T-helper 2 cell treated with Interferon-gamma antibody and Interleukin-4, amounts not matched to agents 100 ng/mL and 5 ng/mL, for 36 hours (primary cell): ENCODE results near the gene COL23A1. TPM values are rescaled to one million over a fixed set of nuclear protein-coding genes. Genes with fewer than 3 reads are reported as not detected.

Experiments used
- intact Hi-C: fragments of 100-400 bp; cut with micrococcal nuclease; formaldehyde crosslinking; loops from one replicate; pipeline ENCODE4 v1.15.1; 2023
- total RNA-seq: library from RNA; stranded (reverse); gene quantifications from 2 replicates; pipeline ENCODE4 v1.2.3, GENCODE V29; 2022

The COL23A1 gene
- total RNA-seq, 1 donor from 2014 or later, result 0.09 TPM

DNA sequence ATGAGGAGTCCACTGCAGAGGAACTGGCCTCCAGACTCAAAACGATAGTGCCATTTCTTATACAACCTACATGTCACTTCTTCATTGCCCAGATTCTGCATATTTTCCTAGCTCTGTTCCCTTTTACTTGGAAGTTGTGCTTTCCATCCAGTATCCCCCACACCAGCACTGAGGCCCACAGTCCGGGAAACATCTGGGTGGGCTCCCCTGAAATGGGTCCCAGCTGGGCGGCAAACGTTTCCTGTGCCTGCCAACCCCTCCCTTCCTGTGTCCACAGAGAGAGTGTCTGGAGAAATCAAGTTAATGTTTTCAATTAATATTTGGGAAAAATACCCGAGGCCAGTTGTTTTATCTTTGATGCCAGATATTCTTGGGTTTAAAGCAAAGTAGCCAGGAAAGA is 111.8 kb downstream of the COL23A1 start:
- intact Hi-C loops, result no loop called here

DNA sequence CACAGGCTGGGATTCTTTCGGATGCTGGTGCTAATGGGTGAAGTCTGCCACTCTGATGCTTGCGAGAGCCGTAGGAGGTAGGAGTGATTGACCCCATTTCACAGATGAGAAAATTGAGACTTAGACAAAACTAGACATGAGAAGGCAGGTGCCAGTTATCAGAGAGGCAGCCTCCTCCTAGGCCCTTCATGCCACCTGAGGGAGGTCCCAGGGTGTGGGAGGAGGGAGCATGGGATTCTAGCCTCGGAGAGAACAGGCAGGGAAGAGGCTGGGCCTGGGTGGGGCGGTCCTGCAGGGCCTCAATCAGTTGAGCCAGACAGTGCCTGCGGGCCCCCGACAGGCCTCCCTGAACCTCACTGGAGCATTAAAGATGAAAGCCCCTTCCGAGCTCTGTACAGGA is 112.4 kb downstream of the COL23A1 start:
- intact Hi-C loops, result no loop called here

DNA sequence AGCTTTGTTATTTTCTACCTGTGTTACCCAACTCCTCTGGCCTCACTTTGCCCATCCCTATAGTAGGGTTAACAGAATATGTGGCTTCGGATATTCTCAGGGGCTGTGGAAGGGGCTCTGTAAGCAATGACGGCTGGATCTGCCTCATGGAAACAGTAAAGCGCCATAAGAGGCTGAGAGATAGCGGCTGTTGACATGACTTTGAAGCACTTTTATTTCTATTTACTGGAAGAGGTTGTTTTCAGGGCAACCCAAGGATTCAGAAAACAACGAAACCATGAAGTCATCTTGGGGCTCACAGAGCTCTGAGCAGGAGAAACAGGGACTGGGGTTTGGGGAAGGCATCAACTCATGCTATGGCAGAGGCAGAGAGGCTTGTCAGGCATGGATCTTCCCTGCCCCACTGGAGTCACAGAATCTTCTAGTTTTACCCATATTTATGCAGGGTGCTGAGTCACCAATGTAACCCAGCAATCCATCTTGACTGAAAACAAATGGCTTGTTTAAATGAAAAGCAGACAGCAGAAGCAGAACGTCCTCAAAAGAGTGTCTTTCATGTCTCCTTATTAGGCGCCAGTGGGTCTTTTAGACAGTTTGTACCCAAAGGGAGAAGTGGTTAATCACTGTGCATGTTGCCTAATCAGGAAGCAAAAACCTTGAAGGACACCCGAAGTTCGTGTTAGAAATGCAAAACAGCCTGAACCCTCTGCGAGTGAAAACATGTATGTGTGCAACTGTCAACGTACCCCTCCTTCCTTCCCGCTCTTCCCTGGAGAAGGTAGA is 113.0 kb downstream of the COL23A1 start:
- intact Hi-C loops, result no loop called here

DNA sequence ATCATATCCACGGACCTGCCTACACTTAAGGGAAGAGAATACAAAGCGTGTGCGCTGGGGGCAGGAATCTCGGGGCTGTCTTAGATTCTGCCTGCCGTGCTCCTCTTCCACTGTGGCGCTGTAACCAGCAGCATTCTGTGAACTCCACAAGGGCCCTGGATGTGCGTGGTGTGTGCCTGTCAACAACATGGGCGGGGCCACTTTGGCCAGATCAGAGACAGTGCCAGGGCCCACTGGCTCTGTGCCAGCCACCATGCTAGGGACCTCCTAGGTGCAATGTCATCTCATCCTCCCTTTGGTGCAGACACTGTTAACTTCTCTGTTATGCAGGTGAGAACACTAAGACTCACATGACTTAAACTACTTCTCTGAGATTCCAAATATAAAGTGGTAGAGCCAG is 113.7 kb downstream of the COL23A1 start:
- intact Hi-C loops, result no loop called here

DNA sequence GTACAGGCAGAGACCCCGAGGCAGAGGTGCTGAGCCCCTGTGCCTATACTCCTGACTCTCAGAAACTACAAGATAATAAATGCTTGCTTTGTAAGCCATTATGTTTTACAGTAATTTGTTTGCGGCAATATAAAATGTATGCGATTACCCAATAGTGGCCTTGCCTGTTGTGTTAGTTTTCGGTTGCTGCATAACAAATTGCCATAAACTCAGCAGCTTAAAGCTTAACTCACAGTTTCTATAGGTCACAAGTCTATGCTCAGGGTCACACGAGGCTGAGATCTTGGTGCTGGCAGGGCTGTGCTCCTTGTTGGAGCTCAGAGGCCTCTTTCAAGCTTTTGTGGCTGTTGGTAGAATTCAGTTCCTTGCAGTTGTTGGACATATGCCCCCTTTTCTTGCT is 114.8 kb downstream of the COL23A1 start:
- intact Hi-C loops, result no loop called here

DNA sequence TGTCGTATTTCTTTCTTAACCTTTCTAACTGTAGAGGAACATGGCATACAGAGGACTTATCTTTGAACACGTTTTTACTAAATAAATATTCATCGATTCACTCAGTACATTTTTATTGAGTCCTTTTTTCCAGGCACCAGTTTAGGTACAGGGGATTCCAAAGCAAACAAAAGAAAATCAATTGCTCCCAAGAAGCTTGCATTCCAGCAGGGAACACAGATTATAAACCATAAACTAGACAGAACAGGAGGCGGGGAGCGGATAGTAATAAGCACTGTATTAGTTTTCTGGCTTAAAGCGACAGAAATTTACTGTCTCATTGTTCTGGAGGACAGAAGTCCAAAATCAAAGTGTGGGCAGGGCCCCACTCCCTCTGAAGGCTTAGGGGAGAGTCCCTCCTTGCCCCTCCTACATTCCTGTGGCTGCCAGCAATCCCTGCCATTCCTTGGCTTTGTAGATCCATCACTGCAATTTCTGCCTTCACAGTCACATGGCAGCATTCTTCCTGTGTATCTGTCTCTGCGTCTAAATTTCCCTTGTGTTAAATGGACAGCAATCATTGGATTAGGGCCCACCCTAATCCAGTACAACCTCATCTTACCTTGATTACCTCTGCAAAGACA is 115.5 kb downstream of the COL23A1 start:
- intact Hi-C loops, result no loop called here

DNA sequence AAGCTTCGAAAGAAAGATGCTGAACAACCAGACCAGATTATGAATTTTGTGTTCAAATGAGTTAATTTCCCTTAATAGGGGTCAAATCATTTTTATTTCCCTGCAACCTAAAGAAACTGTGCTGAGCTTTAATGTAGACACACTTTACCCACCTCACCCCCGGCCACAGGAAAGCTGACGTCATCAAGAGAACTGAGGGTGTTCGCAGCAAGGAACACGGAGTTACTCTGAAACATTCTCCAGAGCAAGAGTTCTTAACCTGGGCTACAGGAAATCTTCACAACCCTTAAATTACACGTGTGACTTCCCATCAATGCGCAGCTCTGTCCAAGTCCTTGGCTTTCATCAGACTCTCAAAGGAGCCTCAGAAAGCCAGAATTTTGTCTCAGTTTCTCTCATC is 116.3 kb downstream of the COL23A1 start:
- intact Hi-C loops, result no loop called here

DNA sequence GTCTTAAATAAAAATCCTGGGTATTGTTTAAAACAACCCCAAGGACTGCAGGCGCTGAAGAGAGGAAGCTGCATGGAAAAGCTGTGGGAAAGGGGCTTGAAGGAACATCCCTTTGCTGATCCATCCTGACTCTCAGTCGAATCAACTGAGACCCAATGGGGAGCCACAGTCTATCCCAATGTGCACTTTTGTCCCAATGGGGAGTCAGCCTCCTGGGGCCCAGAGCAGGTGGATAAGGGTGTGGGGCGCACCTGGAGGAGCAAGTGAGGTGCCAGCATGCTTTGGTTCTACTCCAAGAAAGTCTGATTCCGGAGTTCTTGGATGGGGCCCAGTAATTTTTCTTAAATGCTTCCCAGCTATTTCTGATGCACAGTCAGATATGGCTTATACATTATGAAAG is 118.1 kb downstream of the COL23A1 start:
- intact Hi-C loops, result no loop called here

DNA sequence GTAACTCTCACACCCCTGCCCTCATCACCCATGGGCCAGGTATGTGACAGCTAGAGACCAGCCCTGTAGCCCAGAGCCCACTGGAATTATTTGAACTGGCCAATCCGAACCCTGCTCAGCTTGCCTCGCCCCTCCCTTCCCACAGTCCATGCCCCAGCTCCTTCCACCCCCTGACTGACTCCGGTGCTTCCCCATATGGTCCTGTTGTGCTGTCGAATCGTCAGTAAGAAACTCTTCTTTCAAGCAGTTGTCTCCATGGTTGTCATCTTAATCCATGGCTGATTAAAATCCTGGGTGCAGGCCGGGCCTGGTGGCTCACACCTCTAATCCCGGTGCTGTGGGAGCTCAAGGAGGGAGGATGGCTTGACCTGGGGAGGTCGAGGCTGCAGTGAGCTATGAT is 118.5 kb downstream of the COL23A1 start:
- intact Hi-C loops, result no loop called here

DNA sequence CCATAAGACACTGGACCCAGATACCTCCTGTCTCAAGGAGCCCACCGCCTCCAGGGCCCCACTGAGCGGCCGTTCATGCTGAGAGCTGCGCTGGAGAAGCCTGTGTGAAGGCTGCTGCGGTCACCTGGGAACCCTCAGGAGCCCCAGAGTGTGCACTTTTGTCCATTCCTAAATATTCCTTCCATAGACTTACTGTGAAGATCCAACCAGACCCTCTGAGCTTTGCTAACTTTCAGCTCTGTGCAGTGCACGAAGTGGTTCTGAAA is 119.5 kb downstream of the COL23A1 start:
- intact Hi-C loops, result no loop called here

DNA sequence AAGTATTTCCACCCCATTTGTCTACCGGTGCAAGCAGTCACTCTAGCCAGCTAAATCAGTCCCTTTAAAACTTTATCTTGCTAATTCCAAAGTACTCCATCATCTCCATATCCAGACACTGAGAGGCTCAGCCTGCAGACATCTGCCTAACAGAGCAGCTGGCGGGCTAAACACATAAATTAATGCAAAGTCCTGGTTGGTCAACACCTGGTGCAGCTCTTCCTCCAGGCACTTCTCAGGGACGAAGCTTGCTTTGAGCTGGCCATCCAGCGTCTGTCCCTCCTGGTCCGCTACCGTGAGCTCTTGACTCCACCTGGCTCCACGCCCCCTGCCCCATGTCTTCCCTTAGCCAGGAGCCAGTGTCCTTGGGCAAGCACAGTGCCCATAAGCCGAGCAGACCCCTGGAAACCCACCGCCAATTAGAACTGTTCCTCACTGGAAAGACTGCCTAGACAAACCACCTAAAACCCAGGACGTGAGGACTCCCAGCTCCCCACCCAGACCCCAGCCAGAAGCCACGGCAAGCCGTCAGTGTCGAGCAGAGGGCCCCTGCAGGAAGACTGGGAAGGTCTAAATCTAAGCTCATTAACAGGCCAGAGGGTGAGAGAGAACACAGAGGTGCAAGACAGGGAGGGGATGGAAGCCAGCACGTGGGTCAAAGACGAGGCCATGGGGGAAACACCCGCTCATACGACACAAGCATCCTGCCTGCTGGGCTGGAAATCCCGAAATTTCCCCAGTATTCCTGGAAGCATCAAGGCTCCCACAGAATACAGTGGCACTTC is 120.0 kb downstream of the COL23A1 start:
- intact Hi-C loops, result no loop called here

DNA sequence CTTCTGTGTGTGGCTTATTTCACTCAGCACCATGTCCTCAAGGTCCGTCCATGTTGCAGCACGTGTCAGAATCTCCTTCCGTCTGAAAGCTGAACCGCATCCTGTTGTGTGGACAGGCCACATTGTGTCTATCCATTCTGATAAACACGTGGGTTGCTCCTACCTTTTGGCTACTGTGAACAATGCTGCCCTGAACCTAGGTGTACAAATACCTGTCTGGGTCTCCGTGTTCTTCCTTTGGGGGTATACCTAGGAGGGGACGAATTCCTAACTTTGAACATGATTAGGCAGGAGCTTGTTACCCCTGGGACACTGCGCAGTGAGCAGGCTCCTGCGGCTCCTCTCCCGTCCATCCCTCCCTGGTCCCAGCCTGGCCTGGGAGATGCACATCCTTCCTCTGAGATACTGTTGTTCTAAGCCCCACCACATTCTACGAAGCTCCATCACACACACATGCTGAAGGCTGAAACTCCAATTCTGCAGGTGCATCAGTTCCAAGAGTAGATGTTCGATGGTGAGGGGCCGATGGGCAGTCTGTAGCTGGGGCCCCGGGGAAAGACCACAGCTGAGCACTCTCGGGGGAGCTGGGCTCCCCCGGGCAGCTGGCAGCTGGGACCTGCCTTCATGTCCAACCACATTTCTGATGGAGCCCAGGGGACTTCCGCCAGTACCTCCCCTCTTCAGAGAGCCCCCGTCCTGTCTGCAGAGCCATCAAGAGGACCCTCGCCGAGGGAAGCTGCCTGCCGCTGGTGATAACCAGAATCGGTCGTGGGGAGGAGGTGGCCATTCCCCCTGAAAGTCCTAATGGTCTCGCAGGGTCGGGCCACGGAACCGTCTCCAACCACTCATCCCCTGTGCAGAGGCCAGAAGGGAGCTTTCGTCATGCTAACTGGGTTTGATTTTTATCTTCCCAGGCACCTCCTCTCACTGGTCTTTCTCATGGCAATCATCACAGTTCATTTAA is 120.9 kb downstream of the COL23A1 start:
- intact Hi-C loops, result no loop called here

DNA sequence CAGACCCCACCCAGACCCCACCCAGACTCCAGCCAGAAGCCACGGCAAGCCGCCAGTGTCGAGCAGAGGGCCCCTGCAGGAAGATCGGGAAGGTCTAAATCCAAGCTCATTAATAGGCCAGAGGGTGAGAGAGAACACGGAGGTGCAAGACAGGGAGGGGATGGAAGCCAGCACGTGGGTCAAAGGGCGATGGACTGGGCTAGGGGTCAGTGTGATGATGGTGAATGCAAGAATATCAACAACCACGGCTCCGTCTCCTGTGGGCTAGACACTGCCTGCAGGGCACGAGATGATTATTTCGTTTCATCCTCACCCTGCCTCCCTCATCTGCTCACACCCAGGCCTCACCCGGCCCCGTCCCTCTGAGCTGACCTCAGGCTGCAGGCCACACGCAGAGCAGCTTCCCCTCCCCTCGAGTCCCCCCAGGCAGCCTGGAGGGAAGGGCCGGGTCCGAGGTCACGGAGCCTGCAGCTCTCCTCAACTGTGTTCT is 122.0 kb downstream of the COL23A1 start:
- intact Hi-C loops, result no loop called here

DNA sequence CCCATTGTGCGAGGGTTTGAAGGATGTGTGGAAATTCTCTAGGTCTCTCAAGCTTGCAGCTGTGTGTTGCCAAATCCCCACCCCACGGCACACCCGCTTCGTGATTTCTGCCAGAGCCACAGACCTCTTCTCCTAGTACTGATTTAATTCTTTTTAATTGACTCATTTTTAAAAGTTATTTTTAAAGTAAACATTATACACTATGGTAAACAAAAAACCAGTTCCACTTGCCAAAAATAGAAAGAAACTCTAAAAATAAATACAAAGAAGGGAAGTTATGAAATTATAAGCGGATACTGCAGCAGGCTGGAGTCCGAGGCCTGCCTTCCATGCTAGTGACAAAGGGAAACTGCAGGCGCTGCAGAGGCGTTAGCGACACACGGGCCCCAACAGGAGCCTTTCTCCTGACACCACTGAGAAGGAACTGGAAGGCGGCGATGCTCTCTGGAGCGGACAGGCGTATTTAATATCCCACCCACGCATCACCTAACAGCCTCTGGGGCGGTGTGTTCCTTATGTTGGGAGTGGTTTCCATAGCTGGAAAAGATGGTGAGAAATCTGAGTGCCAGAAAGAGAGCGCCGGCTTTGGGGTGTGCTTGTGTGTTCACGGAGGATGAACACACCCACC is 122.5 kb downstream of the COL23A1 start:
- intact Hi-C loops, result no loop called here

DNA sequence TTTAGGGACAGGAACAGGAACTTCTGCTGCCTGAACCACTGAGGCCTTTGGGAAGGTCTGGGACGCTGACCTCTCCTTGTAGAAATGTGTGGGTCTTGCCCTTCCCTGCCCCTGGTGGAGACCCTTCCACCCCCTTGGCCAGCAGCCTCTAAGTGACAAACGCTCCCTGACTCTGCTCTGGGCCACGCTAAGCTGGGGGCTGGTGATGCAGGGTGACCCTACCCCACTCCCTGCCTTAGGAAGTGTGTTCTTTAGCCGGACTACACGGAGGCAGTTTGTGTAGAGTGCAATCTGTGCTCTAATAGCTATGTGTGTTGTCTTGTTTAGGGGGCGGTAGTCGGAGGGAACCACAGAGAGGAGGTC is 123.0 kb downstream of the COL23A1 start:
- intact Hi-C loops, result no loop called here

DNA sequence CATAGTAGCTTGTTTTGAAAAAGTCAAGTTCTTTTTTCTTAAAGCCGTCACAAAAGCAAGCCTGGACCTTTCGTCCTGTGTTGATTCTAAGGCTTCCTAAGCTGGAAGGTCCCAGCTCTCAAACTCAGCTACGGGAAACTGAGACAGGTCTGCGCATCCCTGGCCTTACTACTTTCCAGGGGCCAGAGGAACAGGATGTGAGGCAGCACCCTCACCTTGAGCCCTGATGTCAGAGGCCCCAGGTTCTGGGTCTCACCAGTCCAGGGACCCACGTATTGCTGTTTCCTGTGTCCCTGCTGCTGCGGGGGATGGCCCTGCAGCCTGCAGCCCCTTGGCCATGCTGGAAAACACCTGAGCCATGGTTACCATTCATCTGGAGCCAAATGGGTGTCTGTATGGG is 123.9 kb downstream of the COL23A1 start:
- intact Hi-C loops, result no loop called here

DNA sequence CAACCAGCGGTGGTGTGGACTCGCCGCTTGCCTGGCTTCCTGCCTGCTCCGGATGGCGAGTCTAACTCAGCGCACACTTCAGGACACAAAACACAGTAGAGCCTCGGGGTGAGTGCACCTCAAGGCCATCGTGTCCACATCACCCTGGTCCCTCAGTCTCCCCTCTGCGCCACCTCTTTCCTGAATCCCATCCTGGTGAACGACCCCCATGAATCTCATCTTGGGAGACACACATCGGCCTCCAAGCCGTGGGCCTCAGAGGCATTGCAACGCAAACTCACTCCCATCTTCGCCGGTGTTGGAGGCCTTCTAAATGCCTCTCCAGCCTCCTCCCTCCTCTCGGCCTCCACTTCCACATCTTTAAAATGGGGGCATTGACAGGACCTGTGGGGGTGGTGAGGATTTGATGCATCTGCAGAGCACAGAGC is 124.3 kb downstream of the COL23A1 start:
- intact Hi-C loops, result no loop called here

DNA sequence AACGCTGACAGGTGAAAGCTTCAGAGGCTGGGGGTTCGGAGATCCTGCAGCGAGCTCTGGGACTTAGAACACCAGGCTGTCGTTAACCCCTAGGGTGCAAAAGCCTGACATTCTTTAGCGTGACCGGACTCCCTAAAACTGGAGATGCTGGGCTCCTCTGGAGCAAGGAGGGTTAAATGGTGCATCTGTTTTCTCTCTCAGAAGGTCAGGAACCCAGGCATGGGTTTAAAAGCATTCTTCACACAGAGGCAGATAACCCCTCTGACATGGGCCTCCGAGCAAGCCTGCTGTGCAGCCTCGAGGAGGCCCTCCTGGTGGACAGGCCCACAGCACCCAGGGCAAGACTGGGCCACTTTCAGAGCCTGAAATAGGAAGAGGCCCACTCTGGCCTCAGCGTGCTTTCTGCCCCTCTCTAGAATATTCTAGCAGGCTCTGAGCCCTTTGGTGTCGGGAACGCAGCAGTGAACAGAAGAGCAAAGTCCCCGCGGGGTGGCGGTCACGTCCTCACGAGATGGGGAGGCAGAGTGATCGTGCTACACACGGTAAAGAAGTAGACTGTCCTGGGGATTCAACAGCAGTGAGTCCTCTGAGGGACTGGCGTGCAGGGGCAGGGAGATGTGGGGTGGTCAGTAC is 124.8 kb downstream of the COL23A1 start:
- intact Hi-C loops, result no loop called here

DNA sequence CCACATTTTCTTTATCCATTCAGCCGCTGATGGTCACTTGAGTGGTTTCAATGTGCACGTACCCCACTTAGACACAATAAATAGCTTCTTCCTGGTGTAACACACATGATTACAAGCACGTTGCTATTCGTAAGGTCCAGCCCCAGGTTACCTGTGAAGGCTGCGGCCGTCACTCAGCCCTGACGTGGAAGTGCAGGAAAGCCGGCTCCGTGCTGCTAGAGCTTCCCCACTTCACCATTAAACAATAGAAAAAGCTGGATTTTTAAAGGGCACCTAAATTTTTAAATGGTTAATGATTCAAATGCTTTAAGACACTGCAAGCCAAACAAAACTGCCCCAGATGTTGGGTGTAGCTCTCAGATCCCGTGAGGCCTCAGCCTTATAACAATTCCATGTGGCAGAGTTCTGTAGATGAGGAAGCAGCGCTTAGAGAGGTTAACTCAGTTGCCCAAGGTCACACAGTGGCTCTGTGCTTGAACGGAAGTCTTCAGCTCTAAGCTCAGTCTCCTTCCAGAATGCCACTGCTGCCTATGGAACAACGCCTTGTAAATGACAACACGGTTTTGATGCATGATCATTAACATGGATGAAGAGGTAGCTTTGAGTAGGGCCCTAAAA is 125.7 kb downstream of the COL23A1 start:
- intact Hi-C loops, result no loop called here
